8988T (cell line): Measurements from ENCODE around the gene FGFRL1.
"Not testable (repeated sequence)": the region's sequence is repeated elsewhere in the genome, so short reads cannot be mapped to it uniquely, and the experiment has no call there.

Source experiments
- DNase-seq: peaks from one replicate; pipeline ENCODE4 v3.0.0; 2011

Gene FGFRL1

DNA sequence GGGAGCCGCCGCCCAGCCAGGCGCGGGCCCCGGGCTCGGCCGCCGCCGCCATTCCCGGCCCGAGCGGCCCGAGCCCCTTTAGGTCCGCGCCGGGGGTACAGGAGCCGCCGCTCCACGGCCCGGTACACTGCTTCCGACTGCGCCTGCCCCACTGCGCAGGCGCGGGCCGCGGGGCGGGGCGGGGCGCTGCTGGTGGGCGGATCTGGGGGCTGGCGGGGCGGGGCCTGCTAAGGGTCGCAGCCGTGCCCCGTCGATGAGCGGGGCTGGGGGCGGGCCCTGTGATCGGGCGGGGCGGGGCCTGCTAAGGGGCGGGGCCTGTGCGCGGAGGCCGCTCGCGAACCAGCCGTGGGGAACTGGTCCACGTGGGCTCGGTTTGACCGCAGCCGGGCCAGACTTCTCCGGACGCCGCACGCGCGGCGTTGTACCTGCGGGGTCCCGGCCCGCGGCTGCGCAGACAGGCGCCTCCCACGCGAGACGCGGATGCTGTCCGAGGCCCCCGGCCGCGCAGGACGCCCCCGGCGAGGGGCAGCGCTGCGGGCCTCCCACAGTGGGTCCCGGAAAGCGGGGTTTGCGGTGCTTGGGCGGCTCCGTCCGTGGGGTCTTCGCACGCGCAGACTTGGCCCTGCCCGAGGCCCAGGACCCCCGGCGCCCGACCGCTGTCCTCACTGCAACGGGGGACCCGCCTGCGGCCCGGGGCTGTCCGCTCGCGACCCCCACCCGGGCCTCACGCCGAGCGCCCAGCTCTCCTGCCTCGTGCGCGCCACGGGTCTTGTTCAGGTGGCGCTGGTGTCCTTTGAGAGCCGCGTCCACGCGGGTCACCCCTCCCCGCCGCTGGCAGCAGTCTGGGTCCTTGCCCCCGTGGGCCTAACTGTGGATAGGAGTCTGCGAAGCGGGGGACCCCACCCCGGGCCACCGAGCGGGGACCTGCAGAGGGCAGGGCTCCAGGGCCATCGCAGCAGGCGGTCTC is 37.7 kb upstream of the FGFRL1 start, which contains the start of gene DGKQ:
Gene DGKQ, minus strand, starts transcription at position 139 of the 967 bp plus-strand sequence. Its CDS starts 87 bp downstream, at position 52.
- peak; percentile 99 for DNase-seq

DNA sequence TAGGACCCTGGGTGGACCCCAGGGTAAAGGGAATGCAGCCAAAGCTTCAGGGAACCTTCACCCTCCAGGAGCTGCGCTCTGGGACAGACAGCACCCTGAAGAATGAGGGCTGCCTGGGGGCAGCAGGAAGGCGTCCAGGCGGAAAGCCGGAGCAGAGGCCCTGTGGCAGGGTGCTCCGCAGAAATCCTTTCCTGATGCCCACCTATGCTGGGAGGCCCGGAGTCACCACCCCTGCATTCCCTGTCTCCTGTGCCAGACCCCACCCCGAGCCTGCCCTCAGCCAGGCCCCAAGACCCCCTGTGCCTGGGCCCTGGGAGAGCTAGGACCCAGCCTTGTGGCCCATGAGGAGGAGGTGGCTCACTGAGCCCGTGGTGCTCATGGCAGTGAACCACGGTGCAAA is 36.8 kb upstream of the FGFRL1 start:
- DNase-seq = no peak

DNA sequence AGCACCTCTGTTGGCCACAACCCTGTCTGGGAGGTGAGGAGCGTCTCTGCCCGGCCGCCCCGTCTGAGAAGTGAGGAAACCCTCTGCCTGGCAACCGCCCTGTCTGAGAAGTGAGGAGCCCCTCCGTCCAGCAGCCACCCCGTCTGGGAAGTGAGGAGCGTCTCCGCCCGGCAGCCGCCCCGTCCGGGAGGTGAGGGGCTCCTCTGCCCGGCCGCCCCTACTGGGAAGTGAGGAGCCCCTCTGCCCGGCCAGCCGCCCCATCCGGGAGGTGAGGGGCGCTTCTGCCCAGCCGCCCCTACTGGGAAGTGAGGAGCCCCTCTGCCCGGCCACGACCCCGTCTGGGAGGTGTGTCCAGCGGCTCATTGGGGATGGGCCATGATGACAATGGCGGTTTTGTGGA is 35.4 kb upstream of the FGFRL1 start:
- DNase-seq = not testable (repeated sequence)

DNA sequence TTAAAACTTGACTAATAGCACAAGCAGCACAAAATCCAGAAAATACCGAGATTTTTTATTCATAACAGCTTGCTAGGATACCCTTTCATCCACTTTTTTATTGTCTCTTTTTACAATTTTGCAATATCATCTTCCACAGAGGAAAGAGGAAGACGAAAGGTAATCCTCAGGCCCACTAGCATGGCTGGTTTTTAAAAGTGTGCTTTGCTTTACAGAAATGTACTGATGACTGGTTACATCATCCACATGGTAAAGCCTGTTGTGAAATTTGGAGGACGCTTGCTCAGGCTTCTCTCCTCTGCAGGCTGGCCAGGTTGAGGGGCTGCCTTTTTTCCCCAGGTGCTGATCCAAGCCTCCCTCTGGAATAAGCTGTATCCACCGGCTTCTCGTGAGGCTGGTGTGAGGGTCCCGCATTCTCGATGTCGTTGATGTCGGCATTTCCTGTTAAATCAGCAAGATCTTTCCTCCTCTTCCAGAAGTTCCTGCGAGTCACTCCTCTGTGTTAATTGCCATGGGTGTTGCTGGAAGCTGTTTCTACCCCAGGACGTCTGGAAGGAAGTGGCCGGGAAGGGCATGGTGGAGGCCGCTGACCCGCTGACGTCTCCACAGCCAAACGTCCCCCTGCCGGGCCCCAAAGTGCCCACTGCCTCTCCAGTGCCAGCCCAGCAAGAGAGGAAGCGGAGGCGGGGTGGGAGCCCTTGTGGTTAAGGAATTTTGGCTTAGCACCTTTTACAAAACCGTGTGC is 32.3 kb upstream of the FGFRL1 start:
- no peak for DNase-seq

DNA sequence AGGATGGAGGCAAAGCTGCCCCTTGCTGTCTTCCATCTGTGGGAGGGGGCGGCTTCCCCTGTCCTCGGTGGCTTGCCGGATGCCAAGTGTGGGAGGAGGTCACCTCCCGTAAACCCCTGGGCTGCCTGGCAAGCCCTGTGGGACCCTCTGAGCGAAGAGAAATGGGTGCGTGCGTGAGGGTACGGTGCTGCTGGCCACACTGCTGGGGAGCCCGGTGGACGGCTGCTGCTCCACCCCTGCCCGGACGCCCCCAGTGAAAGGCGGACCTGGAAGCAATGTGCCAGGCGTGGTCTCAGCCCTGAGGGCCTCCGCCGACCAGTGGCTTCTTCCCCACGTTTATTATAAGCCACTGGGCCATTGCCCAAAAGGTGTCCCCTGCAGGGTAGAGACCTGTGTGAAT is 29.1 kb upstream of the FGFRL1 start:
- DNase-seq = no peak

DNA sequence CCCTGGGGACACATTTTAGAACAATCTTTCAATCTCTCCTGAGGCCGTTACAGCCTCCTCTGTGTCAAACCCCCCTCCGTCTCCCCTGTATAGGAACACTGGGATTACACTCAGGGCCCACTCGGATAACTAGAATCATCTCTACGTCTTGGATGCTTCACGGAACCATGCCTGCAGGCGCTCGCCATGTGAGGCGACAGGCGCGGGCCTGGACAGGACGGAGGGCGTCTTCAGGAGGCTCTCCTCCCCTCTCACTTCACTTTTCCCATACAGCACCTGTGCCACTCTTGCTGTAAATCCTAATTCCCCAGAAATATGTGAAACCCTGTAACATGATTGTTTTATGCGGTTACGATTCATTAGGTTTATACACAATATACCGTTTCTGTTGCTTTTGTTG is 28.6 kb upstream of the FGFRL1 start:
- no peak for DNase-seq

DNA sequence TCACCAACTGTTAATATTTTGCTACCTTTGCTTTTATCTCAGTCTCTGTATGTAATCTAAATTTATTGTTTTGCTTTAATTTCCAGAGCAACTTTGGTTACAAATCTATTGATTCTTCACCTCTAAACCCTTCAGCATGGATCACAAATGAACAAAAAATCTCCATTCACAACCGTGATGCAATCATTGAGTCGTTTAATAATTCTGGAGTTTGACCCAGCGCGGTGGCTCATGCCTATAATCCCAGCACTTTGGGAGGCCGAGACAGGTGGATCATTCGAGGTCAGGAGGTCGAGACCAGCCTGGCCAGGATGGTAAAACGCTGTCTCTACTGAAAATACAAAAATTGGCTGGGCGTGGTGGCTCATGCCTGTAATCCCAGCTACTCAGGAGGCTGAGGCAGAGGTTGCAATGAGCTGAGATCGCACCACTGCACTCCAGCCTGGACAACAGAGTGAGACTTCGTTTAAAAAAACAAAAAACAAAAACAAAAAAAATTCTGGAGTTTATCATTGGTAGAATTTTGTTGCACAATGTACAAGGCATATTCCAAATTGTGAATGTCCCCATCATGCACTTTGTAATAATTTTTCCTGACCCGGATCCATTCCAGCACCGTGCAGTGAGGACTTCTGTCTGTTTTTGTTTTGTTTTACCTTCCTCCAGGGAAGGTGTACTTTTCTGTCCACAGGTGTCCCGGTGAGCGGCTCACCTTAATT is 26.9 kb upstream of the FGFRL1 start:
- no peak for DNase-seq

DNA sequence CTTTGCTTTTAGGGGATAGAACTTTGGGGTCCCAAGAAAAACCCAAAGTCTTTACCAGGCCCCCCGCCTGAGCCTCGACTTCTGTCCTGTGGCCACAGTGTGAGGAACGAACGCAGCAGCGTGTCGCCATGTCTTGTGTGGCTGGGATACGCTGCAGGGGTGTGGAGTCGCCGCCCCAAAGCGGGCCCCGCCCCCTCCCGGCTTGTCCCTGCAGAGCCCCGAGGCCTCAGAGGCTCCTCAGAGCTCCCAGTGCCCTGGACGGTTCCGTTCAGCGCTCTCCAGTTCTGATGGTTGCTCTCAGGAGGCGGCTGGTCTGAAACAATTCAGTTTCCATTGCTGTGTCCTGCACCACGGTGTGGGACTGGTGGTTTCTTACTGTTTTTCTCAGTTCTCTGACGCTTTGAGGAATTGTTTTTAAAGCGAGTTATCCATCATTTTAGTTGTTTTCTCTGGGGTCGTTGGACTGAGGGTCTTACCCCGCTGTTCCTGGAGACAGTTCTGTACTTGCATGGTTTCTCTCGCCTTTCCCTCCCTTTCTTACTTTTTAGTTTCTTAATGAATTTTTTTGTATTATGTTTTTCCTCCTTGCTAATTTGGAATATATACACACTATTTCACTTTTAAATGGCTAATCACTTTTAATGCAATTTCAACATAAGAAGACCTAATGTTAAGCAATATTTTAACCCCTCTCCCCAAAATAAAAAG is 26.1 kb upstream of the FGFRL1 start:
- peak; percentile 97 for DNase-seq

DNA sequence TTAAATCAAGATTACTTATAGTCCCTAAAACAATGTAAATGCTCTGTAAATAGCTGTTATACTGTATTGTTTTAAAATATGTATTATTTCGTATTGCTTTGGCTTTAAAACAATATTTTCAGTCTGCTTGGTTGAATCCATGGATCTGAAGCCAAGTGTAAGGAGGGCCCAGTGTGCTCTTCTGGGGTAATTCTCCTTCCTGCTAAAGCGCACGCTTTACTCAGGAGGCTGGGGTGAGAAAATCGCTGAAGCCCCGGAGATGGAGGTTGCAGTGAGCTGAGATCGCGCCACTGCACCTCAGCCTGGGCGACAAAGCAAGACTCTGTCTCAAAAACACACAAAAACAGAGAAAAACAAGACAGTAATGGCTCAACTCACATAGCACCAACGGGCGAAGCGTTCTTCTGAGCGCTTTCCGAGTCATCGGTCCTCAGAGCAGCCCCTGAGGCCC is 25.0 kb upstream of the FGFRL1 start:
- DNase-seq = no peak

DNA sequence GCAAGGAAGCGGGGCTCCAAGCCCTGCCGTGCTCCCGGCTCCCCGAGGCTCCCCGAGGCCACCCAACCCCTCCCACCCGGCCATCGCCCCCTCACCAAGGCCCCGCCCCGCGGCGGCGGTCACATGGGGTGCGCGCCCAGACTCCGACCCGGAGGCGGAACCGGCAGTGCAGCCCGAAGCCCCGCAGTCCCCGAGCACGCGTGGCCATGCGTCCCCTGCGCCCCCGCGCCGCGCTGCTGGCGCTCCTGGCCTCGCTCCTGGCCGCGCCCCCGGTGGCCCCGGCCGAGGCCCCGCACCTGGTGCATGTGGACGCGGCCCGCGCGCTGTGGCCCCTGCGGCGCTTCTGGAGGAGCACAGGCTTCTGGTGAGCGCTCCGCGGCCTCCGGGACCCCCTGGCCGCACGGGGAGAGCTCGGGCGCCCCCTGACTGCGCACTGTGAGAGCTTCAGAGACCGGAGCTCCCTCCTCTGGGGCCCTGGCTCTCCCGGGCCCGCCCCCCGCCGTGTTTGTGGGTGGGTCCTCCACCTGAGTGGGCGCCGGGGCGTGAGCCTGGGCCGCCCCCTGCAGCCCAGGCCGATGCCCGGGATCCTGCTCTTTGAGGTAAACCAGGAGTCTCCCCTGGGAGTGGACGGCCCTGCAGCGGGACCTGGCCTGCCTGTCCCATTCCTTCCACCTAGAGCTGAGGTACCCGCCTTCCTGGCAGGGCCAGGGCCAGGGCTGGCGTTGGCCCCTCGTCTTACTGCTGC is 24.4 kb upstream of the FGFRL1 start, which contains the start of gene IDUA:
Gene IDUA, plus strand, starts transcription at position 166 of the 745 bp plus-strand sequence. Its CDS starts 41 bp downstream, at position 207.
- peak; percentile 95 for DNase-seq

DNA sequence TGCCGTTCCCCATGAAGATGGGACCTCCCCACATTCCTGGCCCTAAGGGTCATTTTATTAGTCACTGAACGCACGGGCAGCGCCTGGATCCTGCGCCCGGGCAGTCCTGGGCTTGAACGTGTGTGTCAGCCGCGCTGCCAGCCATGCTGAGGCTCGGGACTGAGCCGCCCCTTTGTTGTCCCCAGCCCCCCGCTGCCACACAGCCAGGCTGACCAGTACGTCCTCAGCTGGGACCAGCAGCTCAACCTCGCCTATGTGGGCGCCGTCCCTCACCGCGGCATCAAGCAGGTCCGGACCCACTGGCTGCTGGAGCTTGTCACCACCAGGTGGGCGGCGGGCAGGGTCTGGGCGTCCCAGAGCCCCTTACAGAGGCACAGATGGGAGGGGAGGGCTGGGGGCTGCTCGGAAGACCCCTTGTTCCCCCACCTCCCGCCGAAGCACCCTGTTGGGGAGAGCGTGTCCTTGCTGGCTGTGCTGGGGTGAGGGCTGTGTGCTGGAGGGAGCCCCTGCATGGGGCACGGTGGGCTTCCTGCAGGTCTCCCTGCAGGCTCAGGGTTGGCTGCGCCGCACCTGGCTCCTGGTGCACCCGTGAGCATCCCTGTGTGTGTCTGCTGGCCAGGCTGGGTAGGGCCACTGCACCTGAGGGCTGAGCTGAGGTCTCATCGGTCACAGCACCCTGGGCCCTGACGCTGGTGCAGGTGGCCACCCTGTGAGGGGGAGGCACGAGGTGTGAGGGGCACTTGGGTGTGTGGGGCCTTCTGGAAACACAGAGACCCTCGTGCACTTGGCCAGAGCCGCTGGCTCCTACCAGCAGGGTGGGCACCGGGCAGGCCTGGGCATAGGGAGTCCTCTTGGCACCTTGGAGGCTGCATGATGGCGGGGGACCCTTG is 23.6 kb upstream of the FGFRL1 start:
- no peak for DNase-seq

DNA sequence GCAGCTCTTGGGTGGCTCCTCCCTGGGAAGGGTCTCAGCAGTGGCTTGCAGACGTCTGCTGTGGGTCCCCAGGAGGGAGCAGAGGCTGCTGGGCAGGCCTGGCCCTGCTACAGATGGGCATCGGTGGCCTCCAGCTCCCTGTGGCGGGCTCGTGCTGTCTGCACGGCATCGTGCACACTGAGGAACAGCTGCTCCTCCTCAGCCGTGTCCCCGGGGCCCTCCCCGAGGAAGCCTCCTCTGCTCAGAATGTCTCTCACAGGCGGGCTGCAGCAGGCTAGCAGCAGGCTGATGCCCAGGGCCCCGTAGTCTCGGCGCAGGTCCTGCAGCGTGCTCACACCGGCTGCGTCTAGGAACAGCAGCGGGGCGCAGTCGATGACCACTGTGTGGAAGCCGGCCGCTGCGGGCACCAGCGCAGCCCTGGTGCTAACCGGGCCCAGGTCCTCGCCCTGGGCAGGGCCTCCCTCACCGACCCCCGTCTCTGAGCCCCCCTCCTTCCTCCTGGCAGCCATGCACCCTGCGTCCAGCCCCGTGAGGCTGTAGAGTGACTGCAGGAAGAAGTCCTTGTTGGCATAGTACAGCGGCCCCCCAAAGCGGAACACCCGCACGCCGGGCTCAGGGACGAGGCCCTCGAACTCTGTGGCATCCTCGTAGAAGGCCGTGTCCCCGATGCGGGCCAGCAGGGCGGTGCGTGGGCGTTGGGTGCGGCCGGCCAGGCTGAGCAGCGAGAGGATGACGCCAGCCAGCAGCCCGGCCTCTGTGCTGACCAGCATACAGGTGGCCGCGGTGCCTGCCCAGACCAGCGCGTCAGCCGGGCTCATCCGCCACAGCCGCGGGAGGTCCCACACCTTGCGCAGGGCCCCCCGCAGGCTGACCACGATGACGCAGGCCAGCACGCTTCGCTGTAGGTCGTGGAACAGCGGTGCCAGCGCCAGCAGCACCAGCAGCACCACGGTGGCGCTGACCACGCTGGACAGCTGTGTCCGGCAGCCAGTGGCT is 22.4 kb upstream of the FGFRL1 start:
- no peak for DNase-seq

DNA sequence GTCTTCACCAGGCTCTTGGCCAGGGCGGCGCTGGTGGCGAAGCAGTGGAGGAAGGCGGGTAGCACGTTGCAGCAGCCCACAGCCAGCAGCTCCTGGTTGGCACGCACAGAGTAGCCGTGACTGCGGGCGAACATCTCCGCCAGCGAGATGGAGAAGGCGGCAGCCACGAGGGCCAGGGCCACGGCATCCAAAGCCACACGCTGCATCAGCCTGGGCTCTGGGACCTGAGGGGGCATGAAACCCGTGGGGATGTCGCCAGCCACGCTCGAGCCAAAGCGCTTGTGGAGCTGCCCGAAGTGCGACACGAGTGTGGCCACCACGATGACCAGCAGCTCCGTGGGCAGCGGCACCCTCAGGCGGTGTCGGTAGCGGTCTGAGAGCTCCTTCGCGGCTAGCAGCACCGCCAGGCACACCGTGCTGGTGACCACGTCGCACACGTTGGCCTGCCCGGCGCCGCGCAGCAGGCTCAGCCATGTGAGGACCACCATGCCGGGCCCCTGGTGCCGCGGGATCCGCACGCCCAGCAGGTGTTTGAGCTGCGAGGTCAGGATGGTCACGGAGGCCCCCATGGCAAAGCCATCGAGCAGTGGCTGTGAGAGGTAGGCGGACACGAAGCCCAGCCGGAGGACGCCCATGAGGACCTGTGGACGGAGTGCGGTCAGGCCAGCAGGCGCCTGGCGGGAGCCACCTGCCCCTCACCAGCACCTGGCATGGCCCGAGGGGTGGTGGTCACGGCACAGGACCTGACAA is 21.5 kb upstream of the FGFRL1 start:
- DNase-seq = no peak

DNA sequence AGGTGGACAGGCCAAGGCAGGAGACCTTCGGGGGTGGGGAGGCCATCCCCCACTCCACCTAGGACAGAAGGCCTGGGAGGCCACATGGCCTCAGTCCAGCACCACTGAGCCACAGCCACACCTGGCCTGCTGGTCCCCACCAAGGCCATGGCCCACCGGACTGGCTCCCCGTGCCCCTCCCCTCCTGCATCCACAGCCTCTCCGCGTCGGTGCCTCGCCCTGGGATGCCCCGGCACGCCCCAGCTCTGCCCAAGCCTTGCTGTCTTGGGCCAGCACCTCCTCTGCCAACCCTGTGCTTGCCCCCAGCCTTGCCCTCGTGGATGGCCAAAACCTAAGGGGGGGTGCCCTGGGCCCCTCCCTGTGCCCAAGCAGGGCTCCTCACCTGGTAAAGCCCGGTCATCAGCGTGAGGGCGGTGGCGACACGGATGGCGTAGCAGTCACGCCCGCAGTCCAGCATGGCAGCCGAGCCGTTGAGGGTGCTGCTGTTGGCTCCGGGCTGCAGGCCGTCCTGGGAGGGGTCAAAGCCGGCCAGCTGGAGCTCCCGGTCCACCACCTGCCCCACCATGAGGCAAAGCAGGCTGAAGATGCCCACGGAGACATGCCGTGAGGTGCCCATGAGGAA is 20.6 kb upstream of the FGFRL1 start:
- DNase-seq = no peak

DNA sequence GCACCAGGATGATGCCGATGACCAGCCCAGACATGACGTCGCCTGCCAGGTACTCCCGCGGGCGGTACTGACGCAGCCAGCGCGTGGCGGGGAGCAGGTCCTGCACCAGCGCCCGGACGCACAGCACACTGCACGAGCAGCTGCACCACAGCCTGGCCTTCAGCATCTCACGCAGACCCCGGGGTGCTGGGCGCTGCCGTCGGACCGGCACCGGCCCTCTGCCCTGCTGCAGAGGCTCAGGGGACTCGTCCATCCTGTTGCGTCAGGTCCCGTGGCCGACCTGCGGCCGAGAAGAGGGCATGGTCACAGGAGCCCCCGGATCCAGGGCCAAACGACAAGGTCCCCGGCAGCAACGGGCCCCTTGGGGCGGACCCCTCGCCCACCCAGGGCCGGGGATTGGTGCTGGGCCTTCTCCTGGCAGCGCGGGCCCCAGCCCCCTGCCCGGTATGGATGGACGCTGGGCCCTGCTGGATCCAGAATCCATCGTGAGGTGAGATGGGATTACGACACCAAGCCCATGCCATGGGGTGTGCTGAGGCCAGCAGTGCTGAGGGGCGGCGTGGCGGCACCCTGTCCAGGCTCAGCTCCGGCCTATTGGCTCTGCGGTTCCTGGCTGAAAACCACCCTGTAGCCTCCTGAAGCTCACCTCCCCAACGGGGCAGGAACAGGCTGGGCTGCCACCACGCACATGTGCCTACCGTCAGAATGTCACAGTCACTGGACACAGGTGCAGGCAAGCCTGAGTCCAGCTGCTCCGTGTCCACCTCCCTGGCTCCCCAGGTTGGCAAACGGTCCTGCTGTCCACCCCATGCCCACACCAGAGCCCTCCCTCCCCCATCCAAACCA is 19.8 kb upstream of the FGFRL1 start:
- DNase-seq = no peak

DNA sequence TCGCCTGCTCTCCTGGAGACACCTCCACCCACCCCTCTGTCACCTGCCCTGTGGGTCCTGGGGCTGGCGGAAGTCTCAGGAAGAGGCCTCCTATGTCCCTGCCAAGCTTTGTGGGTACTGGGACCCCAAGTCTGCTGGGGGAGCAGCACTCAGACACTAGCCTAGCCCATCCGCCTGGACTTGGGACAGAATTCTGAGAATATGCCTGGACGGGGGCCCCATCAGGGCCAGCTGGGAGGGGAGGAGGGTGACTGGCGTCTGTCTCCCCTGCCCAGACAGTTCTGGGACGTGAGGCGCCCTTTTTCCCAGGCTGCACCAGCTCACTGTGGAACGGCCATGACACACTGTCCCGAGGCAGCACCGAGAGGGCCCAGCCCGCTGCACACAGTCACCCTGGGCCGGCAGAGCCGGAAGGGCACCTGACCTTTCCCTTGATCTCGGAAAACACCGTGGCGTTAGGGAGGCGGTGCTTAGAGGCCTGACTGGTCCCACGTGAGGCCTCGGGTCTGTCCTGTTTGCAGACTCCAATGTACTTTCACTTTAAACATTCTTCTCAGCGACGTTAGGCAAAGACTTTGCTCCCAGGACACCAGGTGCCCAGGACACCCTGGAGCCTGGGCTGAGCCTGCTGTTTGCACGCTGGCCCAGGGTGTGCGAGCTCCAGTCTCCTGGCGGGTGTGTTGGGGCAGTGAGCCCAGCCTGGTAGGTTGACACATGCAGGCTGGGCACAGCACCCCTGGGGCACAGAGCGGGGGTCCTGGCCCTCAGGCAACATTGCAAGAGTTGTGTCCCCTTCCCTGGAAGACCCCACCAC is 18.9 kb upstream of the FGFRL1 start:
- no peak for DNase-seq
